ENCODE results near the gene TRMT6. TPM values are rescaled to one million over a fixed set of nuclear protein-coding genes. Genes with fewer than 3 reads are reported as not detected.

Gene TRMT6
- total RNA-seq, 4 donors from 2014 or later = 9.2 to 13.4 (median 9.7) TPM

DNA sequence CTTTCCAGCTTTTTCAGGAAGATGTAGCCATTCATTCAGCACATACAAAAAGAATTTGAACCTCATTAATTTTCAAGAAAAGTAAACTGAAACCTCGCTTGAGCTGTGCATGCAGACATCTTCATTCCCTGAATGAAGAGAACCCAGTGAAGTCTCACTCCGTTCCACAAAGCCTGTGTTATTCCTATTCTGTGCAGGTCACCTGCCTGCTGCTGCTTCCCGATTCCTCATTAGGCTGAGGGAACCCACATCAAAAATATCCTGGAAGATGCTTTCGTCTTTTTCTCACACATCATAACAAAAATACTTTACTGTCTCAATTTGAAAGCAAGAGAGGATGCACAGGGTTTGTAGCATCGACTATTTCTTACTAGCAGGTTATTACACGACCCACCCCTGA lies 40.1 kb downstream of the TRMT6 start:
- Histone ChIP-seq H3K27ac (replicated peaks in 1 of 4) (no peak overlapping the region), H3K4me3 (no peak overlapping the region), H3K36me3 (no peaks in the 10 kb centered on the region), H3K9me3 (no peaks in the 10 kb centered on the region), H3K27me3 (peaks cover 0 to 49% (median 5%) of the 10 kb centered on the region in 4 donors), H3K4me1 (peaks cover 9 to 11% (median 10%) of the 10 kb centered on the region in 4 donors)
- DNase-seq (ENCODE audit: extremely low spot score) = no peak
- WGBS = 60% methylated on average over 6 of the region's 6 CpGs
- intact Hi-C loops (cut with DNase I) = no loop called here
- TF ChIP-seq EP300 (IDR thresholded peaks at IDR 0.05) (no peak), POLR2A (IDR thresholded peaks at IDR 0.05; ENCODE audit: low read depth) (no peak), POLR2AphosphoS5 (IDR thresholded peaks at IDR 0.05) (no peak), CTCF (IDR thresholded peaks at IDR 0.05) (no peak)

- Histone ChIP-seq H3K9me3 (no peaks in the 10 kb centered on the region), H3K4me3 (no peak overlapping the region), H3K36me3 (no peaks in the 10 kb centered on the region), H3K27ac (replicated peaks in 1 of 4) (no peak overlapping the region), H3K4me1 (peaks cover 9 to 11% (median 10%) of the 10 kb centered on the region in 4 donors), H3K27me3 (peaks cover 0 to 50% (median 5%) of the 10 kb centered on the region in 4 donors)
- TF ChIP-seq CTCF (IDR thresholded peaks at IDR 0.05) (no peak), POLR2A (IDR thresholded peaks at IDR 0.05; ENCODE audit: low read depth) (no peak), POLR2AphosphoS5 (IDR thresholded peaks at IDR 0.05) (no peak), EP300 (IDR thresholded peaks at IDR 0.05) (no peak)
- 76% methylated on average over 2 of the region's 2 CpGs for WGBS
- intact Hi-C loops (cut with DNase I) = no loop called here
- DNase-seq (ENCODE audit: extremely low spot score) = no peak
These were observed 41.4 kb downstream of the TRMT6 start for GRCh38 chr20:5908981-5909380.

DNA sequence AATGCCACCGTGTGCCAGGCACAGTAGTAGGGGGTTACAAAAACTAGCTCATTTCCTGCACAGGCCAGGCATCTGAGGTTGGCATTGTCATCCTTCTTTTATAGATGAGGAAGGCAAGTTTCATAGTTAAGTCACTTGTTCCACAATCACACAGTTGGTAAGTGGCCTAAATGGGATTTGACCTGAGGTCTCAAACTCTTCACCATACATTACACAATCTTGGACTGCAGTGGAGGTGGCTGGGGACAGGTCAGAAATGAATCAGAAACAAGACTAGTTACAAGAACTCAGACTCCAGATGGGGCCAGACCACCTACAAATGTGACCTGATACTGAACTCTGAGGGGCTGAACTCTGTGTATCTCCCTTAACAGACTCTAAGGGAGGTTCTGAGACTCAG lies 49.4 kb downstream of the TRMT6 start:
- TF ChIP-seq POLR2AphosphoS5 (IDR thresholded peaks at IDR 0.05) (no peak), CTCF (IDR thresholded peaks at IDR 0.05) (no peak), POLR2A (IDR thresholded peaks at IDR 0.05; ENCODE audit: low read depth) (no peak), EP300 (IDR thresholded peaks at IDR 0.05) (no peak)

DNA sequence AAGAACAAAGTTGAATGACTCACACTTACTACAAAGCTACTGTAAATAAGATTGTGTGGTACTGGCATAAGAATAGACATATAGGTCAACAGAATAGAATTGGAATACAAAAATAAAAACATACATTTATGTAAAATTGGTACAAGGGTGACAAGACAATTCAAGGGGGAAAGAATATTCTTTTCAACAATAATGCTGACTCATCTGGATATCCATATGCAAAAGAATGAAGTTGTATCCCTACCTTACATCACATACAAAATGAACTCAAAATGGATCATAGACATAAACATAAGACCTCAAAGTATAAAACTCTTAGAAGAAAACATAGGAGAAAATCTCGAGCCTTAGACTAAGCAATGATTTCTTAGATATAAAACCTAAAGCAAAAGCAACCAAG lies 50.9 kb downstream of the TRMT6 start:
- Histone ChIP-seq H3K27ac (replicated peaks in 1 of 4) (no peak overlapping the region), H3K9me3 (no peaks in the 10 kb centered on the region), H3K4me3 (no peak overlapping the region), H3K27me3 (peaks cover 0 to 15% (median 0%) of the 10 kb centered on the region in 4 donors), H3K36me3 (no peaks in the 10 kb centered on the region), H3K4me1 (no peaks in the 10 kb centered on the region)
- WGBS = 60% methylated on average over 1 of the region's 1 CpG
- DNase-seq (ENCODE audit: extremely low spot score) = no peak
- intact Hi-C loops (cut with DNase I) = no loop called here
- TF ChIP-seq EP300 (IDR thresholded peaks at IDR 0.05) (no peak), CTCF (IDR thresholded peaks at IDR 0.05) (no peak), POLR2A (IDR thresholded peaks at IDR 0.05; ENCODE audit: low read depth) (no peak), POLR2AphosphoS5 (IDR thresholded peaks at IDR 0.05) (no peak)

More for the DNA sequence above, 49.4 kb downstream of the TRMT6 start:
- no peak for DNase-seq (ENCODE audit: extremely low spot score)
- H3K4me1 ChIP-seq = no peaks in the 10 kb centered on the region
- H3K9me3 ChIP-seq = no peaks in the 10 kb centered on the region
- H3K4me3 ChIP-seq = no peak overlapping the region
- peaks cover 0 to 12% (median 0%) of the 10 kb centered on the region in 4 donors for H3K27me3 ChIP-seq
- intact Hi-C loops (cut with DNase I) = no loop called here
- H3K27ac ChIP-seq (replicated peaks in 1 of 4) = no peak overlapping the region
- 68% methylated on average over 1 of the region's 1 CpG for WGBS
- H3K36me3 ChIP-seq = no peaks in the 10 kb centered on the region

DNA sequence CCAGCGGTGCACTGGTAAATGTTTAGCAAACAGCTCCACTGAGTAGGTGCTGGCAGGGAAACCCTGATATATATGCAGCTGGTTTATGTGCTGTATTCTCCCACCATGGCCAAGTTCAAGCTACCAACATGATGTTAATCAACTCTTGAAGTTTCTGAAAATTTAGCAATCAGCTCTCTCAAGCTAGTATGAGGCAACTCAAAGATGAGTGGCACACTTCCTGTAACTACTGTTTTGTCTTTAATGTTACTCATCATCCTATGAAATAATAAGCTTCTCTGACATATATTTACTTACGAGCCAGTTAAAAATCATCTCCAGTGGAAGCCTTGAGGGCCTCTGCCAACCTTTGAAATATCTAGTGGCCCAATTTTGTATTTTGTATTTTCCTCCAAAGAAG lies 54.7 kb downstream of the TRMT6 start:
- Histone ChIP-seq H3K36me3 (no peaks in the 10 kb centered on the region), H3K27me3 (peaks cover 0 to 11% (median 0%) of the 10 kb centered on the region in 4 donors), H3K9me3 (no peaks in the 10 kb centered on the region), H3K4me1 (no peaks in the 10 kb centered on the region), H3K27ac (replicated peaks in 1 of 4) (no peak overlapping the region), H3K4me3 (no peak overlapping the region)
- no peak for DNase-seq (ENCODE audit: extremely low spot score)
- TF ChIP-seq CTCF (IDR thresholded peaks at IDR 0.05) (no peak), POLR2AphosphoS5 (IDR thresholded peaks at IDR 0.05) (no peak), POLR2A (IDR thresholded peaks at IDR 0.05; ENCODE audit: low read depth) (no peak), EP300 (IDR thresholded peaks at IDR 0.05) (no peak)
- intact Hi-C loops (cut with DNase I) = no loop called here
- WGBS = 74% methylated on average over 1 of the region's 2 CpGs
